Measurements from ENCODE around the gene DENND2C.

Gene DENND2C

DNA sequence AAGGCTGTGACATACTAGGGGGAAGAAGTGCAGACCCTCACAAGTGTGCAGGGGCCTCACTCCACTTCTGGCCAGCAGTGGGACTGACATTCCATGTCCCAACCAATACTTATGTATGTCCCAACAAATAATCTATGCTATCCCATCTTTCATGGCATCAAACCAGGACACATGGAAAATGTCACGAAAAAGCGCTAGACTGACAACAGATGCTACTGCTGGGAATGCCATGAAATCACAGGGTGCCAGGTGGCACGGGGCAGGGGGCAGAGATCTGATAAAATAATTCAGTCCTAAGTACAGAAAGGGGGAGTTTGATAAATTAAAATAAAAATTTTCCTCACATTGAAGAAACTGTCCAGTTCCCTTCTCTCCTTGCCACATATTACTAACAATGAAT lies 60.8 kb downstream of the DENND2C start:
- H3K4me3 ChIP-seq (ENCODE audit: low read length): no peak overlapping the region
- DNase-seq (ENCODE audit: low read depth): no peak
- TF ChIP-seq, protein P1, sequence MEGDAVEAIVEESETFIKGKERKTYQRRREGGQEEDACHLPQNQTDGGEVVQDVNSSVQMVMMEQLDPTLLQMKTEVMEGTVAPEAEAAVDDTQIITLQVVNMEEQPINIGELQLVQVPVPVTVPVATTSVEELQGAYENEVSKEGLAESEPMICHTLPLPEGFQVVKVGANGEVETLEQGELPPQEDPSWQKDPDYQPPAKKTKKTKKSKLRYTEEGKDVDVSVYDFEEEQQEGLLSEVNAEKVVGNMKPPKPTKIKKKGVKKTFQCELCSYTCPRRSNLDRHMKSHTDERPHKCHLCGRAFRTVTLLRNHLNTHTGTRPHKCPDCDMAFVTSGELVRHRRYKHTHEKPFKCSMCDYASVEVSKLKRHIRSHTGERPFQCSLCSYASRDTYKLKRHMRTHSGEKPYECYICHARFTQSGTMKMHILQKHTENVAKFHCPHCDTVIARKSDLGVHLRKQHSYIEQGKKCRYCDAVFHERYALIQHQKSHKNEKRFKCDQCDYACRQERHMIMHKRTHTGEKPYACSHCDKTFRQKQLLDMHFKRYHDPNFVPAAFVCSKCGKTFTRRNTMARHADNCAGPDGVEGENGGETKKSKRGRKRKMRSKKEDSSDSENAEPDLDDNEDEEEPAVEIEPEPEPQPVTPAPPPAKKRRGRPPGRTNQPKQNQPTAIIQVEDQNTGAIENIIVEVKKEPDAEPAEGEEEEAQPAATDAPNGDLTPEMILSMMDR (conservative IDR thresholded peaks at IDR 0.05; ENCODE audit: low read length): no peak

DNA sequence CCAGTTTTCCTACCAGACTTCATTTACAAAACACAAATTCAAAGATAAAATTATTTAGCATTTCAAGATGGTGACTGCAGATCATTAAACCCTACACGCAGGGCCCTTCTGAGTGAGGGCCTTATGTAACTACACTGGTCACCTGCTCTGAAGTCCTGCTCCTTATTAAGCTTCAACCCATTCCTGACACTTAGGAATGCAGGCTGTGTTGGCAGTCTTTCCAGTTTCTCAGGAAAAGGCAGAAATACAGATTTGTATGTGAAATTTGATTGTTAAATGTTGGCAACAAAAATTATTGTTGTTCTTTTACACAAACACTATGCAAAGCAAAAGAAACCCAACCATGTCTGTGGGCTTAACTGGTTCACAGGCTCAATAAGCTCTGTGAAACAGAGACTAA lies 62.6 kb downstream of the DENND2C start:
- no peak overlapping the region for H3K4me3 ChIP-seq (ENCODE audit: low read length)
- TF ChIP-seq, protein P1 (conservative IDR thresholded peaks at IDR 0.05; ENCODE audit: low read length): no peak
- DNase-seq (ENCODE audit: low read depth): no peak

DNA sequence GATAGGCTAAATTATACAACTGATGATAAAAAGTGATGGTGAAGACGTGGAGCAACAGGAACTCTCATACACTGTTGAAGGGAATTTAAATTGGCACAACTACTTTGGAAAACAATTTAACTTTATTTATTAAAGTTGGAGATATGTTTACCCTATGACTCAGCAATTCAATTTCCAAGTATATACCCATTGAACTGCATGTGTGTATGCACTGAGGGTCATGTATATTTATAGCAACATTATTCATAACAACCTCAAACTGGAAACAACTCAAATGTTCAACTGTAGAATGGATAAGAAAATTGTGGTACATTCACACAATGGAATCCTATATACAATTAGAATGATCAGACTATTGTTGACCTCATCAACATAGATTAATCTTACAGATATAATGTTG lies 71.9 kb downstream of the DENND2C start:
- no peak overlapping the region for H3K4me3 ChIP-seq (ENCODE audit: low read length)
- no peak for DNase-seq (ENCODE audit: low read depth)
- TF ChIP-seq, protein P1 (conservative IDR thresholded peaks at IDR 0.05; ENCODE audit: low read length): no peak

DNA sequence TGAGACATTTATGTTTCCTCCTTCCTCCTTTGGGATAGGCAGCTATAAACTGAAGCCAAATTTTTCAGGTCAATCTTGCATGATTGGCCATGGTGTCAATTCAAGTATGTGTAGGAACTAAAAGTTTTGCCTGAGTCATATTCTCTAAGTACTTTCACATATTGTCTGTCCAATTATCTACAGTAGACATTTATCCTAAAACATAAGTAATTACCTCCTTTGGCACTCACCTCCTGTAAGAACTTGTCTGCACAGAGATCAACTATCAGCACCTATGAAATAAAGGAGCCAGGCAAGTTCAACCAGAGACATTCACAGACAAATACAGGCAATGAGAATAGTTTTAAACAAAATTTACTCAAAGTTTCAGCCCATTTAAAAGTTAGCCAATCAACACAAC lies 74.2 kb downstream of the DENND2C start:
- H3K4me3 ChIP-seq (ENCODE audit: low read length): no peak overlapping the region
- DNase-seq (ENCODE audit: low read depth): no peak
- TF ChIP-seq, protein P1 (conservative IDR thresholded peaks at IDR 0.05; ENCODE audit: low read length): no peak

DNA sequence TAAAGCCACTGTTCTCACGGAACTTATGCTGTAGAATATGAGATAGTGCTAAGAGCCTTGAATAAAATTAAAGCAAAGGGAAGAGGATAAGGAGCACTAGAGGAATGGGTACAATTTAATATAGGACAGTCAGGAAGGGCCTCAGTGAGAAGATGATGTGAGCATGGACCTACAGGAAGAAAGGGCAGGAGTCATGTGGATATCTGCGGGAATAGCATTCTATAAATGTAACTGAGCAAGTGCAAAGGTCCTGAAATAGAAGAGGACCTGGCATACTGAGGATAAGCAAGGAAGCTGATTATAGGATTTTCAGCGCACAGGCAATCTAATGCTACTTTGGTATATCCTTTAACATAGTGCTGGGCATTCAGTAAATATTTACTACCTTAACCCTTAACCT lies 75.8 kb downstream of the DENND2C start:
- TF ChIP-seq, protein P1 (conservative IDR thresholded peaks at IDR 0.05; ENCODE audit: low read length): no peak
- no peak overlapping the region for H3K4me3 ChIP-seq (ENCODE audit: low read length)
- no peak for DNase-seq (ENCODE audit: low read depth)

DNA sequence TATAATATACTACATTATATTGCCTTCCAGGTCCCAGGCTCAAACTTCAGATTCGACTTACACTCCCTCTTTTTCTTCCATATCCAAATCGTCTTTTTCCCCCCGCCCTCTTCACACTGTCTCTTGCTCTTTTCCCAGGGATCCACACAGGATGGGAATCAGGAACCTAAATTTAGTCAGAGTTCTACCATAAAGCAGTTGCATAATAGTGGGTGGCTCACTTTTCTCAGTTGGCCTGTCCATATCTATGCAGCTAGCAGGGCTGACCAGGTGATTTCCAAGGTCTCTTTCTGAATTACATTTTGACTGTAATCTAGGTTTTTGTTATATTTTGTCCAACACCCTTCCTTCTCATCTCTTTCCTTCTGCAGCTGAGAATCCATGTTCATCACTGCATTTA lies 80.7 kb downstream of the DENND2C start:
- H3K4me3 ChIP-seq (ENCODE audit: low read length): no peak overlapping the region
- DNase-seq (ENCODE audit: low read depth): no peak
- TF ChIP-seq, protein P1 (conservative IDR thresholded peaks at IDR 0.05; ENCODE audit: low read length): no peak

DNA sequence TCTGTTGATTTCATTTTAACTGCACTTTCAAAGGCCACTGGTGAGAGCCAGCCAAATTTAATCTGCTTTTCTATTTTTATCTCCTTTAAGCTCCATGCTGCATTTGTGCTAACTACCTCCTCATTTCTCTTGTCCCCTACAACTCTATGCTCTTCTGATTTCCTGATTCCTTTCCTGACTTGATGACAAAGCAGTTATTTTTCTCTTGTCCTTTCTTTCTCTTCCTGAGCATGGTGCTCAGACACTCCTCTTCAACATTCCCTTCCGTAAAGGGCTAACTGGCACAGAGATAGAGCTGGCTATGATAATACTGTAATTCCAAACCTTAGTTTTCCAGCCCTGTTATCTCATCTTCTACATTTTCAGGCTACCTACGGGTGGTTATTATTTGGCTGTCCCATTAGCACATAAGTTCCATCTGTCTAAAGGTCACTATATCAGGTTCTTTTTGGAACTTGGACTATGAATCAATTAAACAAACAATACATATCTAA lies 81.6 kb downstream of the DENND2C start:
- TF ChIP-seq, protein P1 (conservative IDR thresholded peaks at IDR 0.05; ENCODE audit: low read length): no peak
- DNase-seq (ENCODE audit: low read depth): no peak
- H3K4me3 ChIP-seq (ENCODE audit: low read length): no peak overlapping the region

Data from AG10803 (cell line).